ENCODE measurements around the gene ROBO2. TPM values are rescaled to one million over a fixed set of nuclear protein-coding genes. Genes with fewer than 3 reads are reported as not detected.

Gene ROBO2
- total RNA-seq, 2 donors from 2014 or later: 0.74 to 0.88 TPM

- Histone ChIP-seq H3K27ac (no peak overlapping the region), H3K27me3 (no peaks in the 10 kb centered on the region), H3K9ac (ENCODE audit: low read depth in 2 of 2, low read length in 2 of 2) (no peak overlapping the region), H3K36me3 (no peaks in the 10 kb centered on the region), H3K9me3 (no peaks in the 10 kb centered on the region), H3K4me1 (no peaks in the 10 kb centered on the region), H3K4me3 (no peak overlapping the region)
- DNase-seq: no peak
- intact Hi-C loops (cut with DNase I): no loop called here
- no peak for TF ChIP-seq CTCF (IDR thresholded peaks at IDR 0.05)
Measured at GRCh38 chr3:77464111-77464688, 424.3 kb downstream of the ROBO2 start.

- intact Hi-C loops (cut with DNase I): no loop called here
- Histone ChIP-seq H3K9ac (ENCODE audit: low read depth in 2 of 2, low read length in 2 of 2) (no peak overlapping the region), H3K4me1 (no peaks in the 10 kb centered on the region), H3K27ac (no peak overlapping the region), H3K4me3 (no peak overlapping the region), H3K27me3 (no peaks in the 10 kb centered on the region), H3K9me3 (no peaks in the 10 kb centered on the region), H3K36me3 (no peaks in the 10 kb centered on the region)
- TF ChIP-seq CTCF (IDR thresholded peaks at IDR 0.05): no peak
- no peak for DNase-seq
Measured at GRCh38 chr3:77466562-77467115, 426.7 kb downstream of the ROBO2 start.

GRCh38 chr3:77467702-77468625, 428.1 kb downstream of the ROBO2 start:
- intact Hi-C loops (cut with DNase I): no loop called here
- no peak for TF ChIP-seq CTCF (IDR thresholded peaks at IDR 0.05)
- no peak for DNase-seq
- no peaks in the 10 kb centered on the region for H3K36me3 ChIP-seq
- no peak overlapping the region for H3K9ac ChIP-seq (ENCODE audit: low read depth in 2 of 2, low read length in 2 of 2)
- no peaks in the 10 kb centered on the region for H3K9me3 ChIP-seq
- no peak overlapping the region for H3K27ac ChIP-seq
- H3K4me1 ChIP-seq: no peaks in the 10 kb centered on the region
- no peaks in the 10 kb centered on the region for H3K27me3 ChIP-seq
- H3K4me3 ChIP-seq: no peak overlapping the region

GRCh38 chr3:77468626-77469020, 428.7 kb downstream of the ROBO2 start:
- H3K27ac ChIP-seq: no peak overlapping the region

More at GRCh38 chr3:77468626-77469020, 428.7 kb downstream of the ROBO2 start:
- no peak for DNase-seq
- Histone ChIP-seq H3K9me3 (no peaks in the 10 kb centered on the region), H3K4me3 (no peak overlapping the region), H3K27me3 (no peaks in the 10 kb centered on the region), H3K9ac (ENCODE audit: low read depth in 2 of 2, low read length in 2 of 2) (no peak overlapping the region), H3K36me3 (no peaks in the 10 kb centered on the region), H3K4me1 (no peaks in the 10 kb centered on the region)
- TF ChIP-seq CTCF (IDR thresholded peaks at IDR 0.05): no peak
- intact Hi-C loops (cut with DNase I): no loop called here
